GM21360 (cell line): Measurements from ENCODE around the gene EDIL3.

ENCODE experiments used
- ATAC-seq: cut with Tn5 transposase; IDR thresholded peaks from one replicate; pipeline ENCODE4 v1.9.1; 2021; ENCODE audit warnings: mild to moderate bottlenecking, moderate library complexity; ENCODE audit not compliant: unreplicated experiment

The EDIL3 gene

DNA sequence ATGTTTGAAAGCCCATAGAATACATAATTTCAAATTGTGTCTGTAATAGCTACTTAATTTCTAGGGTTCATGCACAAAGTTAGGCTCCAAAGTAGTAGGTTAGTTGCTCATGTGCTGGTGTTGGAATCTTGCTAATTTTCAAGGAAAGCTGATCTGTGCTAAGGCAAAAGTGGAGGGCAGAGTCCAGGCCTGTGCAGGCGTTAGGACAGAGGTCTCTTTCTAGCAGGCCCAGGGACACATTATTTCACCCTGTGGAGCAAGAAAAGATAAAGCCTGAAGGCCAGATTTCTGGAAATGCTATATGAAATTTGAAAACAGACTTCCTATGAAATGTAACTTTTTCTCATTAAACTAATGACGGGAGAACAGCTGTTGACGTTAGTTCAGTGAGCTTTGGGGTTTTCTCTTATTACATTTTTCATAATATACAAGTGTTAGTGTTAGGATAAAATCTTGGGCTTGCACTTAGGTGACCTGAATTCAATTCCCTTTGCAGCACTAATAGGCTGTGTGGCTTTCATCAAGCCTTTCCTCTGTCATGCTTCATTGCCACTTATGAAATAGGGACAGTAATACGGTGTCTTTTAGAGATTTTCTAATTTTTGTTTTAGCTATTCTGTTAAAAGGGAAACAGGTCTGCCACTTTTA, 467.3 kb downstream of the EDIL3 start:
- no peak for ATAC-seq

DNA sequence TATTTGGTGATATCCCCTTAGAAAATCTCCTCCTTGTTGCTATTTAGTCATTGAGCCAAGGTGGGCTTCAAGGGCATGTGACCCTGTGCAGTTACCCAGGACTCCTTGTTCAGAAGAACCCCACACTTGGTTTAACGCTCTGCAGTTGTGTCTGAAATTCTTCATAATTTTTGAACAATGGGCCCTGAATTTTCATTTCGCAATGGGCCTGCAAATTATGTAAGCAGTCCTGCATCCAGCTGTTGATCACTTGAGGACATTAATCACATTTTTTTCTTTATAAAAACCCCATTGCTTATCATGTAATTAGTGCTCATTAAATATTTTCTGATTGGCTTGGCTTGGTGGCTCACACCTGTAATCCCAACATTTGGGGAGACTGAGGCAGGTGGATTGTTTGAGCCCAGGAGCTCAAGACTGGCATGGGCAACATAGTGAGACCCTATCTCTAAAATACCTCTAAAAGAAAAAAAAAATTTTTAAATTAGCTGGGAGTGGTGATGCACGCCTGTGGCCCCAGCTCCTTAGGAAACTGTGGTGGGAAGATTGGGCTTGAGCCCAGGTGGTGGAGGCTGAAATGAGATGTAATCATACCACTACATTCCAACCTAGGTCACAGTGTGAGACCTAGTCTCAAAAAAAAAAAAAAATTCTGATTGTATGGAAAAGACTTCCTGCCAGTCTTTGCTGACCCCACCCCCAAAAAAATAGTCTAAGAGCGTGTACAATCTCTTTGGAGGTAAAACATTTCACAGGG, 469.8 kb downstream of the EDIL3 start:
- no peak for ATAC-seq

DNA sequence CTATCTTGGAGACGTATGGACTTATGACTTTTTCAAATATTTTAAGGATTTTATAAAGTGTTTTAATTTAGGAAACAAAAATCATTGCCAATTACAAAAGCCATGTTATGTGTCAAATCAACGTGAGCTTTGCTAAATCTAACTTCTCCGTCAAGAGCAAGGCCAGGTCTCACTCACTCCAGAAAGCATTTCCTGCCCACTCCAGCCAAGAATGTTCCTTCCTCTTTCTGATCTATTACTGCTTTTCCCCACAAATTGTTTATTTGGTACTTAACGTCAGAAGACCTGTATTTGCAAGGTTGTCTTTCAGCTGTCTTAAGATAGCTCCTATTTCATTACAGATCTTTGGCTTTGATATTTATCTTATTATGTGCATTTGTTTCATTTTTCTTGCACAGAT, 470.5 kb downstream of the EDIL3 start:
- ATAC-seq, result no peak

DNA sequence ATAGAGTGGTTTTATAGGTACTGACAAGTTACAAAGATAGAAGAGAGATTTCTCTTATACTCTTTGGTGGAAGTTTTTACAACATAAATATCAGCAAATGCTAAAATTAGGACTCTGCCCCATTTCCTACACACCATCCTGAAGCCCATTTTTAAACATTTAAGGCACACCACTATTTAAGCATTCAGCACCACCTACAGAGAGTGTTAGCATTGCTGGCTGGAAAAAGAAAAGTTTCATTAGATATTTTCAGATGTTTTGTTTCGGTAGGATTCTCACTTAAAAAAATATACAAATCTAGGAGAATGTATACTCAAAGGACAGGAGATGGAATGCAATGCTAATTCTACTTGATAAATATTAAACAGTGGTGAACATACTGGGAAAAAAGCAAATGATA, 471.1 kb downstream of the EDIL3 start:
- ATAC-seq, result no peak

DNA sequence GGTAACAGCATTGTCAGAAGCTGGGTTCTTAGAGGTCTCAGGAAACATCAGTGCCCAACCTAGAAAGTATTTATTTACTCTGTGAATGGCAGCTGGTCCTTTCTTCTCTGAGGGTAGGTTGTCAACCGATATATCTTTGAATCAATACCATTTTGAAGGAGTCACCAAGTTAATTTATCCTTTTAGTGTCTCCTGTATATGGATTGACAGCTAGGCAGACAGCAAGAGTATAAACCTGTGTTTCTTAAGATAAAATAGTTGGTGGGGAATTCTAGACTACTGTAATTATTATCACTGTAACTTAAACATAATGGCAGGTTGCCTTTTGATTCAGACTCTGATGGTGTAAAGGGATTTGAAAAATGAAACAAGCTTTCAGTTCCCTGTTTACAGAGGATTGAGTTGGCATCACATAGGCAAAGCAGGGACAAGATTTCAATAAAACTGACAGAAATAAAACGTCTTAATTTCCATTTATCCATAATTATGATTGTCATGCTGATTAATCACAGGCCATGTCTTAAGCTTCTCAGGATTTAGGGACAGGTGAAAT, 473.2 kb downstream of the EDIL3 start:
- ATAC-seq, result no peak

DNA sequence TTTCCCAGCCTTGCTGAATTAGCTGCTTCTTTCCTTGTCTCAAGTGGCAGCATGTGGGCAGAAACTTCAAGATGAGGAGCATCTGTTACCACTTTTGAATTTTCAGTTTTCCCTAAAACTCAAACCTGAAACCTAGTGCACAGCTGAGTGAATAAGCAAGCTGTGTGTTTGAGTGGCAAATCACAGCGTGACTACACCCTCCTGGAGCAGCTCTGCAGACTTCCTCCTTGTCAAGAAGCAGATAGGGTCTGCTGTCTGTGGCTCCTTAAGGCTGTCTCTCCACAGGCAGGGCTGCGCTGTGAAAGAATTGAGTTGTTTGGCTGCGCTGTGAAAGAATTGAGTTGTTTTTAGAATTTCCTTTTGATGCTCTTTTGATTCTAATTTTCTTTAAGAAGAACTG, 484.4 kb downstream of the EDIL3 start:
- ATAC-seq, result no peak

DNA sequence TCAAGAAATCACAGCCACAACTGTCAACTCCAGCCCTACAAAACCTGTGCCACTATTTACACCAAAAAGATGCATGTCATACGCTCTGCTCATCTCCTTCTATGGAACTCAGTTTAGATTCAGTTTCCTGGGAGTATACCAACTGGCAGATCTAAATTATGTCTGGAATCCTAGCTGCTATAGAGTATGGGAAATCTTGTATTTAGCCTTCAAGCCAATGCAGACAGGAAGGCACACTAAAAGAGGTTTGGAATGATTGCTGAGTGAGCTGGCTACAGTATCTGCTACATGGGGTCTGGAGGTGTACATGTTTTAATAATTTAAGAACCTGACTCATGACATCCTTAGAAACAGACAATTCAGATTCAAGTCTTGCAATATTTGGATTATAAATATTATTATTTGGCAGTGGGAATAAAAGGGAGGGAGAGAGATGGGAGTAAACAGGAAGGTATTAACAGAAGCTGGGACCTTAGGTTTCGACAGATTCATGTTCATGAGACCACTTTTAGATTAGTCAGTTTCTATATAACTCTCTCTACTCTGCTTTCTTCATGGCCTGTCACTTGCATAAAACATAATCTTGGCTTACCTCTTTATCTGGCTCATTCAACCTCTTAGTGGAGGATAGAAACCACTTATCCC, 485.2 kb downstream of the EDIL3 start:
- no peak for ATAC-seq

DNA sequence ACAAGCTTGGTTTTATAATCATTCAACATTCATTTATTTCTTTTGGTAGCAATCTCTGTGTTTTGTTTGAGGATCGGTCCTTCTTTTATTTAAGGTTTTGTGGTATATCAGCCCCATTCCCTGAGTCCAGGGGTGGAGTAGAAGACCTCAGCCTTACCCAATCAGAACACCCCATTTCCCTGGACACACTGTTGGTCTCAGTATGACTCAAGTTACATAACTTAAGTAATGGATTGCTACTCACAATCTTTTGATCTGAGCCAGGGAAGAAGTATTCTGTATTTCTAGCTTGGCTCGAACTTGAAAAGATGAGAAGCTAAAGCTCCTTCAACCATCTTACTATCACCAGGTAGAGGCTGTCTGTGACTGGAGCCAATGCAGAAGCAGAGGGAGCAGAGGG, 488.8 kb downstream of the EDIL3 start:
- ATAC-seq, result no peak

DNA sequence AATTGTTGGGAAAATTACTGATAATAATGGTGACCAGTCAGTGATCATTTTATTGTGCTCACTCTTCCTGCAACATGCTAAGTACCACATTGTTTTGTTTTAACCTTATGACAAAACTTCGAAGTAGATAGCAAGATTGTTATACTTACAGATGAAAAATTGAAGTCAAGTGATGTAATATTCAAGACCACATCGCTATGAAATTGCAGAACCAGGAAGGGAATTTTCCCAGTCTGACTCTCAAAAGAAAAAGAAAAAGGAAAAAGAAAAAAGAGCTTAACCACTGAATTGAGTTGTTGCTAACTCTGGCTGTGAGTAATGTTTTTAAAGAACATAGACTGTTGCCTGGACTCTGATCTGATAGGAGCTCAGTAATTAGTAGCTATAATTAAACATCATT, 493.4 kb downstream of the EDIL3 start:
- ATAC-seq, result no peak
